Stomach smooth muscle (tissue), 2 donors: ENCODE data around the gene SMCO3.

Experiments used
- H3K27ac ChIP-seq: one replicate; pipeline ENCODE4 v1.7.0; 2013; ENCODE audit warnings: mild to moderate bottlenecking, low read length, inconsistent platforms
- H3K27me3 ChIP-seq, 2 donors: one replicate each; pipeline ENCODE4 v1.7.0; 2013; ENCODE audit warnings: low read length in 2 of 2; ENCODE audit not compliant: insufficient read depth in 2 of 2, control insufficient read depth in 1 of 2
- H3K36me3 ChIP-seq, 2 donors: one replicate each; pipeline ENCODE4 v1.7.0; 2013; ENCODE audit warnings: low read length in 2 of 2; ENCODE audit not compliant: control insufficient read depth in 2 of 2, insufficient read depth in 2 of 2
- H3K4me1 ChIP-seq: one replicate; pipeline ENCODE4 v1.7.0; 2013; ENCODE audit warnings: low read length; ENCODE audit not compliant: control insufficient read depth, insufficient read depth
- H3K4me3 ChIP-seq, 2 donors: one replicate each; pipeline ENCODE4 v1.7.0; 2013; ENCODE audit warnings: low read length in 2 of 2
- H3K9ac ChIP-seq, 2 donors: one replicate each; pipeline ENCODE4 v1.7.0; 2013; ENCODE audit warnings: low read length in 2 of 2, mild to moderate bottlenecking in 1 of 2
- H3K9me3 ChIP-seq, 2 donors: one replicate each; pipeline ENCODE4 v1.7.0; 2013; ENCODE audit warnings: low read length in 2 of 2; ENCODE audit not compliant: control insufficient read depth in 2 of 2
- donor health status: healthy.
- donor health status: Pancreatic carcinoma.

SMCO3 gene

DNA sequence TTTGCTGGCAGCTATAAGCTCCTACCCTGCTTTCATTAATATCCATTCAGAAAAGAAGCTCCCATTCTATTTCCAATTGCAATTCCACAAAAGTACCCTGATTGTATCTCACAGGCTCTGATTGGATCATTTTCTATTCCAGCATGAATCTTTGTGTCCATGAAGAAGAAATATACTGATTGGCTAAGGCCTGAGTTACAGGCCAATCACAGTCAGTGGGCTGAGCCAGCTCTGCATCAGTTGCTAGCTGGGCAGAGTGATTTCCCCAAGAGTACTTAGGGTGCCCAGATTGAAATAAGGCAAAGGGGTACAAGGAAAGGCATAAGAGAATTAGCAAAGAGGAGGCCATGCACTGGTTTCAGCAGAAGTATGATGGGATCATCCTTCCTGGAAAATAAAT is 14.9 kb upstream of the SMCO3 start:
- H3K9me3 ChIP-seq, result no peaks in the 10 kb centered on the region

DNA sequence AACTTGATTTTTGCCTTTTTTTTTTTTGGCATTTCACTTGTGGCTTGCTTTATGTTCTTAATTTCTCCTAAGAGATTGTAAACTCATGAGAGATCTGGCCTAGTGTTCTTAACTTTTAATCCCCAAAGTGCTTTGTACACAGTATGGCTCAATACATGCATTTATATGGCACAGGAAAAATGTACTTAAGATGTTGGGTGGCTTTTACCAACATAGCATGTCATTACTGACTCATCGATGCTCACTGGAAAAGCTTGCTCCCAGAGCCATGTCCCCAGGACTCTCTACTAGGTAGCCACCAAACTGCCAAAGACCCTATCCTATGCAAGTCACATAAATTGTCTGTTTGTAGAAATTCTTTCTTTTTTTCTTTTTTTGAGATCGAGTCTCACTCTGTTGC is 13.1 kb upstream of the SMCO3 start:
- no peaks in the 10 kb centered on the region for H3K9me3 ChIP-seq
- H3K4me3 ChIP-seq, result no peak overlapping the region
- H3K36me3 ChIP-seq, result no peaks in the 10 kb centered on the region
- H3K4me1 ChIP-seq, result no peaks in the 10 kb centered on the region
- no peak overlapping the region for H3K9ac ChIP-seq
- no peak overlapping the region for H3K27ac ChIP-seq
- H3K27me3 ChIP-seq, result no peaks in the 10 kb centered on the region

More for the DNA sequence above, 14.9 kb upstream of the SMCO3 start:
- no peak overlapping the region for H3K9ac ChIP-seq
- no peak overlapping the region for H3K27ac ChIP-seq
- no peak overlapping the region for H3K4me3 ChIP-seq
- no peaks in the 10 kb centered on the region for H3K4me1 ChIP-seq
- H3K36me3 ChIP-seq, result no peaks in the 10 kb centered on the region
- H3K27me3 ChIP-seq, result no peaks in the 10 kb centered on the region

DNA sequence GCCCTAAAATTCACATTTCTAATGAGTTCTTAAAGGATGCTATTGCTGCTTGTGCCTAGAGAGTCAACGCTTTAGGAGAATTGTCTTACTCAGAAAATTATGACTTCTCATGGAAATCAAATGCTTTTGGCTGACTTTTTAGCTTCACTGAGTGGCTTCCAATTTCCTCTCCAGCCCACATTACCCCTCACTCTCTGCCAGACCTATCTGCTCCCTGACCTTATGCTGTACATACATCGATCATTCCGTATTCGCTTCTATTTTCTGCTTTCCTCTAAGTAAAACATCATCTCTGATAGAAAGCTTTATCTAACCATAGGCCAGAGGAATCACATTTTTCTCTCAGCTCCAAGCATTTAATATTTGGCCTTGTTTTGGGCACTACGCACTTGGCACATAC is 12.5 kb upstream of the SMCO3 start:
- H3K4me1 ChIP-seq, result no peaks in the 10 kb centered on the region
- H3K27ac ChIP-seq, result no peak overlapping the region
- no peaks in the 10 kb centered on the region for H3K27me3 ChIP-seq
- H3K36me3 ChIP-seq, result no peaks in the 10 kb centered on the region
- H3K9me3 ChIP-seq, result no peaks in the 10 kb centered on the region
- no peak overlapping the region for H3K9ac ChIP-seq
- no peak overlapping the region for H3K4me3 ChIP-seq

DNA sequence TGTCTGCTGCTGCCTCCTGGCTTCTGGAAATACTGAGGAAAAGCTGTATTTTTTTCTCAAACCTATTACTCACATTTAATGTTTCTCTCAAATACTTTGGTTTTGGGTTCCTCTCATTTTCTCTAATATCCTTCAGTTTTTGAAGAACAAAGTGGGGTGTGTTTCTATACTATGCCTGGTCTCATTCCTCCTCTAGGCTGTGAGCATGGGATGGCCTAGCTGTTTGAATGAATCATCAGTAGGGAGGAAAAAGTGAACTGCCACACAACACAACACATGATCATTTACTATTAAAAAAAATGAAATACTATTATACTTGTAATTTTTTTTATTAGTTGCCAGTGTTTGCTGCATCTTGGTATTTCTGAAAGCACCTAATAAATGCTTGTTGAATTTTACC is 11.3 kb upstream of the SMCO3 start:
- H3K27ac ChIP-seq, result no peak overlapping the region
- H3K4me3 ChIP-seq, result no peak overlapping the region
- no peaks in the 10 kb centered on the region for H3K36me3 ChIP-seq
- H3K4me1 ChIP-seq, result no peaks in the 10 kb centered on the region
- no peaks in the 10 kb centered on the region for H3K27me3 ChIP-seq
- H3K9me3 ChIP-seq, result no peaks in the 10 kb centered on the region
- H3K9ac ChIP-seq, result no peak overlapping the region

DNA sequence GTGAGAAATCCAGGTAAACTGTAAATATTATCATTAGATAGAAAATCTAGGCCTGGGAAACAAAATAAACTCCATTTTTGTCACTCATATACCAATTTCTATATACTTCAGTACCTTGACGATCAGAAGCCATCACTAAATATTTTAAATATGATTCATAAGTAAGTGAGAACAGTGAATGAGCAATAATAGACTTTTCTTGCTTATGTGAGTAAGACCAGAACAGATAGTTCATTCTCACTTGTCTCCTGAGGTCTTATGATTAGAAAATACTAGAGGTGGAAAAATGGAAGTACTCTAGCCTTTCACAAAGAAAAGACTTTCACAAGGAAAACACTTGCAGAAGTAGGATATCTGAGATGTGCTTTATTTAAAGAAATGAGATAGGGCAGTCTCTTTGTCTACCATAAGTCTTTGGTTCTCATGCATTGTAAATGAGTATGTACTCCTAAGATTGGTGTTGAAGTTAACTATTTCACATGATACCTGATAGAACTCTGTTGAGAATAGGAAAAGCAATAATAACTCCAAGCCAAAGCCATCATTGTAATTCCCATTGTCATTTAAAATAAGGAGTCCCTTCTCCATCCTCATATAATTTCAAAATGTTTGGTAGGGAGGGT is 10.1 kb upstream of the SMCO3 start:
- no peak overlapping the region for H3K4me3 ChIP-seq
- no peak overlapping the region for H3K27ac ChIP-seq
- no peaks in the 10 kb centered on the region for H3K9me3 ChIP-seq
- H3K9ac ChIP-seq, result no peak overlapping the region
- no peaks in the 10 kb centered on the region for H3K4me1 ChIP-seq
- no peaks in the 10 kb centered on the region for H3K27me3 ChIP-seq
- no peaks in the 10 kb centered on the region for H3K36me3 ChIP-seq

DNA sequence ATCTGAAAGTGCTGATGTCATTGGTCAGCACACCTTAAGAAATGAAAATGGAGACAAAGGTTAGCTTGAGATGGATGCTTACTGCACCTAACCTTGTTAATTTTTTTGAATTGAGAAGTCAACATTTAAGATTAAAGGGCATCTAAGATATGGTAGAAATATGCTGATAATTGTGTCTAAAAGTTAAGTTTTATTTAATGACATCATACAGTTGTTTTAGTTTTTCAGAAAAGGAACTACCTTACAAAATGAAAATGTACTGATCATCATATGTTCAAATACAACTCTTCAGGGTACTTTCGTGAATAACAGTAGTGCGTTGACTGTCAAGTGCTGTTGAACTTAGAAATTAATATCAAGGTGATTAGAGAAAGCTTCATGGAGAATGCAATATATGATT is 2.5 kb downstream of the SMCO3 start:
- Histone ChIP-seq H3K27me3 (no peaks in the 10 kb centered on the region), H3K4me3 (no peak overlapping the region), H3K4me1 (no peaks in the 10 kb centered on the region), H3K9ac (no peak overlapping the region), H3K36me3 (no peaks in the 10 kb centered on the region), H3K9me3 (no peaks in the 10 kb centered on the region), H3K27ac (no peak overlapping the region)

DNA sequence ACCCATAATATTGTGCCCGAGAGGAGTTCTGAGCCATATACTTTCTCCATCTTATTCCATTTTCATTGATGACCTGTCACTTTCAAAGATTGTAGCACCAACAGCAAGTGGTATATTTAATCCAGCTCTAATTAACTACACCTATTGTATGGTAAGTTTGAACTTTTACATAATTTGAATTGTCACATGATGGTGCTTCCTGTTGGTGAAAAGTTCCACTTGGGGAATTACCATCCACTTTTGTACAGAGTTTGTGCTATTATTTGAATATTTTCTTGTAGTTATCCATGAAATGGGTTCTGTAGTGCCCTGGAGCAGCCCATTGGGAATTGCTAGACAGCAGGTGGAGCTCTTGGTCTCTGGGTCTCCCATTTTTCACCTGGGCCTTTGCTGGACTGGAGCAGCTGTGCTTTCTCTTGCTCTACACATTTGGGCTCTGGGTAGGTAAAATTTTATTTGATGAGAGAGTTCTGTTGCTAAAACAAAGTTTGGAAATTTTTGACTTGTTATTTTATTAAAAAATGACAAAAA is 3.0 kb downstream of the SMCO3 start:
- H3K9me3 ChIP-seq, result no peaks in the 10 kb centered on the region
- no peak overlapping the region for H3K9ac ChIP-seq
- H3K27me3 ChIP-seq, result no peaks in the 10 kb centered on the region
- no peak overlapping the region for H3K4me3 ChIP-seq
- no peak overlapping the region for H3K27ac ChIP-seq
- H3K4me1 ChIP-seq, result no peaks in the 10 kb centered on the region
- H3K36me3 ChIP-seq, result no peaks in the 10 kb centered on the region

DNA sequence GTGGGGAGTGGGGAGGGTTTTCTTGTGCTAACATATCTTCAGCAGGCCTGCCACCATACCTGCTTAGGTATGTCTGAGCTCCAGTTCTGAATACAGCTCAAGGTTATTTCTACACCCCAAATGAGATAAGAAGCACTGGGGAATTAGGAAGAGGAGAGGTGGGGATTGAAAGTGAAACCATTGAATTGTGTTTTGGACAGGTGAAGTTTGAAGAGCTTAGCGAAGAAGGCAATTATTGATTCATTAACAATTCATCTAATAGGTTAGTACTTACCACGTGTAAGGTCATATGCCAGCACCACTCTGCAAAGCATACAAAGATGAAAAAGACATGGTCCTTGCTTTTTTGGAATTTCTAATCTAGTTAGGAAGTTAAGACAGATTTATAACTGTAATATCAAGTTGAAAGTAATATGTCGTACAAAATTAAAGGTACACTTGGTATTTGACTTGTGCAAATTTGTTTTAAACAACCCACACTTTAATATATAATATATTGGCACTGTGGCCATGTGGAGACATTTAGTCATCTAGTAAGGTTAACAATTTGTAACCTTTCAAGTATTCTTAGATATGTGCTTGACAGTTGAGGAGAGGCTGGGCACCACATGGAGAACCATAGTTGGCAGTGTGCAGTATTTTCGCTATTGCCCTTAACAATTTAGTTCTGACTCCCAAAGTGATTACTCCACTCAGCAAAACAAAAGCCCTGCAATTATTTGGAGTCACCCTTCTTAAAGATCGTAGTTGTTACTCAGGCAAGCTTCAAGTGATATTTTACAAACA is 3.6 kb downstream of the SMCO3 start:
- H3K4me1 ChIP-seq, result no peaks in the 10 kb centered on the region
- H3K36me3 ChIP-seq, result no peaks in the 10 kb centered on the region
- H3K27ac ChIP-seq, result no peak overlapping the region

DNA sequence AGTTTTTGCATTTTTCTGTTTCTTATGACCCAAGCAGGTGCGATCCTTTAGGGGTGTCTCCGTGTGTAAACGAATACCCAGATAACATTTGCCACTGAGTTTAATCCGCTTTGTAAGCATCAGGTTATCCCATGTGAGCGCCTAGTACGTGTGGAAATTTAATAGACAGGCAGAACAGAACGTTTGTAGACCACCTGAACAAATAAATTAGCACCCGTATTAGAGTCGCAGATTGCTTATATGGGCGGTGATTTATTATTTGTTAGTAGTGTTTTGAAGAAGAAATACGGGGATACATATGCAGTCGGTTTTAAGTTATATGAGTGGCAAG is 10.2 kb downstream of the SMCO3 start:
- Histone ChIP-seq H3K36me3 (peaks cover 0 to 4% of the 10 kb centered on the region in 2 donors), H3K9me3 (no peaks in the 10 kb centered on the region), H3K9ac (peak overlapping the region; percentile 69 to 83), H3K4me3 (peak overlapping the region; percentile 94 to 96), H3K4me1 (peaks cover 4% of the 10 kb centered on the region), H3K27me3 (no peaks in the 10 kb centered on the region), H3K27ac (peak overlapping the region; percentile 80)

More for the DNA sequence above, 3.6 kb downstream of the SMCO3 start:
- no peaks in the 10 kb centered on the region for H3K27me3 ChIP-seq
- no peaks in the 10 kb centered on the region for H3K9me3 ChIP-seq
- H3K4me3 ChIP-seq, result no peak overlapping the region
- no peak overlapping the region for H3K9ac ChIP-seq

DNA sequence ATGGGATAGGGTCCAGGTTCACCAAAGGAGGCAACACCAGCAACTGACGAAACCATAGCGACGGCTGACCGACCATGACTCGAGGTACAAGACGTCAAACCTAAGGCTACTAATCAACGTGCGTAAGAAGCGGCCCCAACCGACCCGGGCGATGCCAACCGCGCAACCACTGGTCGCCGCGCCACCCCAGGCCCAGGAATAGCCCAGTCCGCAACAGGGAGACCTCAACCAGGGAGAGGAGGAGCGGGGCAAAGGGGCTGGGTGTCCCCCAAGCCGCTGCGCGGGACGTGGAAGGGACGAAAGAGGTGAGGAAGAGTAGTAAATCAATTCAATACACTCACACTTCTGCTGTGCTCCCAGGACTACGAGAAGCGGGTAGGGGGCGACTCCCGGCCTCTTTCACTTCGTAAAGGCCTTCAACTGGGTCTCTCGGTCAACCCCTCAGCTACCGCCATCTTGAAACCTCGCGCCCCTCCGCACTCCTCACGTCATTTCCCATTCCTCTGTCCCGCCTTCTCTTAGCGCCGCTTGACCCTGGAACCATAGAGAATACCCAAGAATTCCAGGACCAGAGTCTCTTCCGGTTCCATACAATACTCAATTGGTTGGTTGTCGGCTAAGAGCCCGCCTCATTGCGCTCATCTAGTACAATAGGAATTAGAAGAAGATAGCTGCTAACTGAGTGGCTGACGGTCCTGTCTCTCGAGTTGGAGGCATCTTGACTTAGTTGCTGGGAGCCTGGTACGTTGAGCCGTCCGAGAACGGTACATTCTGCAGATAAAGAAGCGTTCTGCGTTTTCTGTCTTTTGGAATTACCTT is 10.8 kb downstream of the SMCO3 start, which contains the start of the genes C12orf60 and WBP11:
TSS of gene C12orf60 (plus strand) at position 660 of the 819 bp plus-strand sequence. CDS start 19,266 bp downstream, outside the sequence.
TSS of gene WBP11 (minus strand) at position 468 of the 819 bp plus-strand sequence. CDS start 2,095 bp downstream, outside the sequence.
- Histone ChIP-seq H3K36me3 (peaks cover under 1 to 7% of the 10 kb centered on the region in 2 donors), H3K9ac (peak within 1 kb of the TSS; percentile 95 to 96), H3K4me3 (peak within 1 kb of the TSS; percentile 94 to 96), H3K27ac (peak within 1 kb of the TSS; percentile 80), H3K9me3 (no peaks in the 10 kb centered on the region), H3K27me3 (no peaks in the 10 kb centered on the region), H3K4me1 (peaks cover 4% of the 10 kb centered on the region)
